Body of pancreas (tissue), 4 donors: ENCODE results near the gene TANC1. TPM values are rescaled to one million over a fixed set of nuclear protein-coding genes. Genes with fewer than 3 reads are reported as not detected.

ENCODE experiments used
- ATAC-seq: fragments of 150-250 bp; one replicate; pipeline ENCODE4 v1.9.1; 2016
- DNase-seq, 4 donors: peaks; one replicate each; pipeline ENCODE4 v3.0.0-alpha.2; 2019
- H3K27ac ChIP-seq, 4 donors: fragments of 200-600 bp; sonication (generic); 1 replicate in 3 of 4; 2 replicates in 1 of 4; pipeline versions ENCODE4 v1.5.1 to v1.6.1; 2016 to 2019; ENCODE audit warnings: mild to moderate bottlenecking in 1 of 4, mixed read lengths in 1 of 4, moderate library complexity in 1 of 4
- H3K27me3 ChIP-seq, 2 donors: fragments of 200-600 bp; sonication (generic); one replicate each; pipeline ENCODE4 v1.6.0; 2016; ENCODE audit warnings: mild to moderate bottlenecking in 1 of 2
- H3K36me3 ChIP-seq, 2 donors: fragments of 200-600 bp; sonication (generic); replicated peaks in 1 of 2; 2 replicates each; pipeline ENCODE4 v1.5.1; 2016; ENCODE audit warnings: low read depth in 2 of 2; ENCODE audit not compliant: insufficient read depth in 1 of 2
- H3K4me1 ChIP-seq: fragments of 200-600 bp; sonication (generic); one replicate; pipeline ENCODE4 v1.6.0; 2016
- H3K4me3 ChIP-seq, 2 donors: fragments of 200-600 bp; sonication (generic); 1 replicate in 1 of 2; 2 replicates in 1 of 2; pipeline ENCODE4 v1.5.1; 2016 to 2019
- H3K9me3 ChIP-seq, 3 donors: fragments of 200-600 bp; sonication (generic); 1 replicate in 2 of 3; 2 replicates in 1 of 3; pipeline ENCODE4 v1.5.1; 2016
- POLR2A ChIP-seq, 3 donors: fragments of 450-650 bp; IDR thresholded peaks; one replicate each; pipeline ENCODE4 v1.6.1; 2016; ENCODE audit warnings: antibody characterized with exemption in 3 of 3, mild to moderate bottlenecking in 2 of 3
- WGBS, 2 donors: methylation state at CpG; one replicate each; pipeline ENCODE4 v1.1.5; 2017; 5-methylcytosine and 5-hydroxymethylcytosine counted together
- intact Hi-C: fragments of 100-400 bp; cut with DNase I; formaldehyde crosslinking; loops from one replicate; pipeline ENCODE4 v1.15.1; 2023
- total RNA-seq, 2 donors: library from RNA; depleted of rRNA; stranded (reverse); fragments of >200 nt; gene quantifications; one replicate each; pipeline ENCODE4 v1.1.0, GENCODE V29; 2016
- TF ChIP-seq, protein P1 (sequence below), 7 experiments: fragments of 450-650 bp in 4 of 7; fragments of 200-600 bp in 3 of 7; sonication (generic) in 3 of 7; IDR thresholded peaks; one replicate each; pipeline ENCODE4 v1.5.1; 2016 to 2019; ENCODE audit warnings: antibody characterized with exemption in 7 of 7

Gene TANC1
- total RNA-seq = 10 to 100 TPM; 23.1 to 23.3 TPM

DNA sequence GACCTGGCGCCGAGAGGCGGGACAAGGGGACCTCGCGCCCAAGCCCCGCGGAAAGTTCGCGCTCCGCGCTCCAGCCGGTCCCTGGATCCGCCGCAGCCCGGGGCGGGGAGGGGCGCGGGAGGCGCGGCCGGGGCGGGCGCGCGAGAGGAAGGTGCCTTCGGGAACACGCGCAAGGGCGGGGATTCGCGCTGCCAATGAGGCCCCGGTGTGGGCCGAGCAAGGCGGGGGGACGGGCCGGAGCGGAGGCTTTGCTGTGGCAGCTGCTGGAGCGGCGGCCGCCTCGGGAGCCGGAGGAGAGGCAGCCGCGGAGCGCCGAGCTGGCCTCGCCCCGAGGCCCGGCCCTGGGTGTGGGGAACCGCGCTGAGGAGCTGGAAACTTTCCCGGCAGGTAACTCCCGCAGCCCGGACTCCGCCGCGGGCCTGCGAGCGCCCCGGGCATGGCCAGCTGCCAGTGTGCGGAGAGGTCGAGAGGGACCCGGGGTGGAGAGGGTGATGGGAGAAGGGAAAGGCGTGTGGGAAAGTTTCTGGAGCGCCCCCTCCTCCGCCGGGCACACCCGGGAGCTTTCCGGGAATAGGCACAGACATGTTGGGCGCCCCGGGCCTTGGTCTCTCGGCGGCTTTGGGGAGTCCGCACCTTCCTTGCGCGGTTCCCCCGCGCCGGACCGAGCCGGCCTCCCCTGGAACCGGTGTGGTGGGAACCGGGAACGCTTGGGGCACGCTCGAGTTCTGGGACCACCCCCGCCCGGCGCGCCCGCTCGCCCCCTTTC, at the start of gene TANC1:
TSS of gene TANC1 (plus strand) at position 245 of the 766 bp plus-strand sequence. CDS start 97,271 bp downstream, outside the sequence.
- TF ChIP-seq, protein P1, sequence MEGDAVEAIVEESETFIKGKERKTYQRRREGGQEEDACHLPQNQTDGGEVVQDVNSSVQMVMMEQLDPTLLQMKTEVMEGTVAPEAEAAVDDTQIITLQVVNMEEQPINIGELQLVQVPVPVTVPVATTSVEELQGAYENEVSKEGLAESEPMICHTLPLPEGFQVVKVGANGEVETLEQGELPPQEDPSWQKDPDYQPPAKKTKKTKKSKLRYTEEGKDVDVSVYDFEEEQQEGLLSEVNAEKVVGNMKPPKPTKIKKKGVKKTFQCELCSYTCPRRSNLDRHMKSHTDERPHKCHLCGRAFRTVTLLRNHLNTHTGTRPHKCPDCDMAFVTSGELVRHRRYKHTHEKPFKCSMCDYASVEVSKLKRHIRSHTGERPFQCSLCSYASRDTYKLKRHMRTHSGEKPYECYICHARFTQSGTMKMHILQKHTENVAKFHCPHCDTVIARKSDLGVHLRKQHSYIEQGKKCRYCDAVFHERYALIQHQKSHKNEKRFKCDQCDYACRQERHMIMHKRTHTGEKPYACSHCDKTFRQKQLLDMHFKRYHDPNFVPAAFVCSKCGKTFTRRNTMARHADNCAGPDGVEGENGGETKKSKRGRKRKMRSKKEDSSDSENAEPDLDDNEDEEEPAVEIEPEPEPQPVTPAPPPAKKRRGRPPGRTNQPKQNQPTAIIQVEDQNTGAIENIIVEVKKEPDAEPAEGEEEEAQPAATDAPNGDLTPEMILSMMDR (IDR thresholded peaks at IDR 0.05) = no peak
- TF ChIP-seq POLR2A (IDR thresholded peaks at IDR 0.05) = peak; percentile 91 to 95 (median 94)
- no peaks in the 10 kb centered on the region for H3K27me3 ChIP-seq
- H3K27ac ChIP-seq = peak within 1 kb of the TSS; percentile 79 to 92 (median 89)
- DNase-seq (peak; percentile 95 to 97 (median 95)), ATAC-seq (peak; percentile 94)
- H3K36me3 ChIP-seq = no peaks in the 10 kb centered on the region
- WGBS, 2 donors = 0% methylated on average over 23 to 92 of the region's 92 CpGs
- peak within 1 kb of the TSS; percentile 83 to 84 for H3K4me3 ChIP-seq
- peaks cover 44% of the 10 kb centered on the region for H3K4me1 ChIP-seq
- H3K9me3 ChIP-seq = no peaks in the 10 kb centered on the region
- intact Hi-C loops = no loop called here

DNA sequence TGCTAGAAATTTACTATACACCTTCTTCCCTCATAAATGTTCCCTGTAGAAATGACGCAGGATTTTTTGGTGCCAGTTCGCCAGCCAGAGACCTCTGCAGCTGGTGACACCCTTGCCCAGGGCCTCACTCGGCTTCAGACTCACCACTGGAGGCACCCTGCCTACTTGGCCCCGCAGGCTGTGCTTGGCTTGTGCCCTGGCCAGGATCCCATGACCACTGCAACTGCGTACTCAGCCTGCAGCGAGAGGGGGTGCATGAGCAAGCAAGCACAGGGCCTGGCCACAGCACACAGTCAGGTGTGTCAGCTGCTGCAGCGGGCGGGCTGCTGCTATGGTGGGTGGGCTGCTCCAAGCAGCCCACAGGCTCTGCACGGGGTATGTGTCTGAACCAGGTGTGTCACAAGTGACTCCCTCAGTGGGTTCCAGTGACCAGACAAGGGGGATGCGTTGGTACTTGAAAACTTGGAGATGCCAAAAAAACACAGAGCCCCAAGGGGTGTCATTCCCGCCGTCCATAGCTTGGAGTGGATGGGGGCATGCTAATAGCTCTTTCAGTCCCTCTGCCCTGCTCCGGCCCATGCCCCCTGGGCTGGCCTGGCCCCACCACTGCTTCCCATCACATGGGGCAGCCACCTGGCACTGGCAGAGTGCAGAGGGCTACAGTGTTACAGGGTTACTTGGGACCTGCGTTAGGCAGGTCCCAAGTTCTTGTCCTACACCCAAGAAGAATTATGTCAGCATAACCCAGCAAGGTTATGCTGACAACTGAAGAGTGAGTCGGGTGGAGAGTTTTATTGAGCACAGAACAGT, 46.6 kb upstream of the TANC1 start:
- ATAC-seq (no peak), DNase-seq (no peak)
- Histone ChIP-seq H3K36me3 (no peaks in the 10 kb centered on the region), H3K4me3 (no peak overlapping the region), H3K9me3 (no peaks in the 10 kb centered on the region), H3K4me1 (no peaks in the 10 kb centered on the region), H3K27me3 (no peaks in the 10 kb centered on the region), H3K27ac (no peak overlapping the region)
- 78 to 81% methylated on average over 12 to 15 of the region's 15 CpGs for WGBS, 2 donors
- TF ChIP-seq POLR2A (IDR thresholded peaks at IDR 0.05) = no peak
- intact Hi-C loops = no loop called here

DNA sequence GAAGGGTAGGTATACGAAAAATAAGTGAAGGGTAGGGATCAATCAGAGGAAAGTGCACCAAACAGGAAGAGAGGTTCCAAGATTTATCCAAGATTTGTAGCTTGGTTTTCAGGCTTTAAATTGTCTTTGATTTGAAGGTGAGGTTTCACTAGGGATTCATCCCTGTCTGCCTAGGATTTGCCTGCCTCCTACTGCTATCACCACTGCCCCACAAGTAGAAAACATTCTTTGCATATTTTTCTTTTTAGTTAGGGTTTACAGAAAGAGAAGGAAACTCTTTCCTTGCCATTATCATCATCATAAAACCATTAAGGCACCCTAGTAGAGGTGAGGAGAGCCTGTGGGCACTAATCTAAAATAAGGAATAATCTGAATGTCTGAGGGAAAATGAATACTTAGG, 45.8 kb upstream of the TANC1 start:
- Histone ChIP-seq H3K27me3 (no peaks in the 10 kb centered on the region), H3K4me1 (no peaks in the 10 kb centered on the region), H3K36me3 (no peaks in the 10 kb centered on the region), H3K9me3 (no peaks in the 10 kb centered on the region), H3K4me3 (no peak overlapping the region), H3K27ac (no peak overlapping the region)
- ATAC-seq (no peak), DNase-seq (no peak)
- TF ChIP-seq, protein P1 (IDR thresholded peaks at IDR 0.05) = no peak
- no peak for TF ChIP-seq POLR2A (IDR thresholded peaks at IDR 0.05)
- intact Hi-C loops = no loop called here
- WGBS, 2 donors = 63 to 67% methylated on average over 1 of the region's 1 CpG

DNA sequence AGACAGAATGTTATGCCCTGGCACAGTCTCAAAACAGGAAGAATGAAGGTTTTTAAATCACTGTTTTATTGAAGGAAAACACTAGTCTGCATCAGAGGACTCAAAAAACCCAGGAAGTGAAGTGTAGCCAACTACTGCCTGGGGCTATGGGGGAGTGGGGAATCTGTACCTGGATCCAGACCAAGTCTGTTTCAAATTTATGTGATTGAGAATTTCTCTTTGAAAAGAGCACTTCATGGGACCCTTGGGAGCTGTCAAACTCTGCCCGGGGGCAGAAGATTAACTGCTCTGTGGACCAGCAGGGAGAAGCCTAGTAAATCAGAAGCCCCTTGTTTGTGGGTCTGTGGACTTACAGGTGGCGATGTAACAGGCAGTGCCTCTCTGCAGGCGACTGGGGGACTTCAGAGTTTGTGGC, 45.3 kb upstream of the TANC1 start:
- DNase-seq = no peak
- Histone ChIP-seq H3K4me3 (no peak overlapping the region), H3K27ac (no peak overlapping the region), H3K9me3 (no peaks in the 10 kb centered on the region), H3K4me1 (no peaks in the 10 kb centered on the region), H3K36me3 (no peaks in the 10 kb centered on the region), H3K27me3 (no peaks in the 10 kb centered on the region)
- intact Hi-C loops = no loop called here
- no peak for ATAC-seq
- TF ChIP-seq, protein P1 (IDR thresholded peaks at IDR 0.05) = no peak
- TF ChIP-seq POLR2A (IDR thresholded peaks at IDR 0.05) = no peak
- 44% methylated on average over 3 of the region's 3 CpGs for WGBS, 2 donors

DNA sequence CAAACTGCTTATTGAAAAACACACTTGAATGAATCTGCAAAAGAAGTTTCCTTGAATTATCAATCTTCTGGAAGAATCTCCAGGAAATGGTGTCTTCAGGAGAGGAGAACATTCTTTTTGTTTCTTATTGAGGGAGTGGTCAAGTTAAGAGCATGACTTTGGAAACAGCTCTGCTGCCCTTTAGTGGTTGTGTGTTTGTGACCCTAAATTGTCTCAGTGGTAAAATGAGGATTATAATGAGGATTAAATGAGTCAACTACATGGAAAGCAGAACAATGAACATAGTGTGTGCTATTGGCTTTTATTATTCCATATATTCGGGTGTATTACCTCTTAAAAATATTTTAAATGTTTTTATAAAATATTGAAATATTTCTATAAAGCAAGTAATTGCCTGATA, 44.8 kb upstream of the TANC1 start:
- intact Hi-C loops = no loop called here
- no peaks in the 10 kb centered on the region for H3K27me3 ChIP-seq
- TF ChIP-seq POLR2A (IDR thresholded peaks at IDR 0.05) = no peak
- no peaks in the 10 kb centered on the region for H3K9me3 ChIP-seq
- 34 to 50% methylated on average over 1 of the region's 1 CpG for WGBS, 2 donors
- H3K4me1 ChIP-seq = no peaks in the 10 kb centered on the region
- ATAC-seq = no peak
- H3K4me3 ChIP-seq = no peak overlapping the region
- DNase-seq = no peak
- H3K36me3 ChIP-seq = no peaks in the 10 kb centered on the region
- no peak overlapping the region for H3K27ac ChIP-seq
